ENCODE data around the gene NFU1. TPM values are rescaled to one million over a fixed set of nuclear protein-coding genes. Genes with fewer than 3 reads are reported as not detected.

NFU1 gene
- total RNA-seq, 3 donors from 2014 or later = 38.9 to 60.6 (median 47.2) TPM

GRCh38 chr2:69459936-69460335 lies 22.7 kb upstream of the NFU1 start:
- no peak for ATAC-seq

GRCh38 chr2:69456950-69457445 lies 19.8 kb upstream of the NFU1 start:
- no peak for DNase-seq
- H3K4me1 ChIP-seq (ENCODE audit: low read depth) = no peaks in the 10 kb centered on the region
- intact Hi-C loops (cut with DNase I, micrococcal nuclease) = no loop called here
- TF ChIP-seq CTCF (IDR thresholded peaks at IDR 0.05) = no peak
- H3K36me3 ChIP-seq (ENCODE audit: low read depth) = no peaks in the 10 kb centered on the region
- H3K9me3 ChIP-seq = no peaks in the 10 kb centered on the region
- ATAC-seq = no peak
- no peak overlapping the region for H3K4me3 ChIP-seq

More at GRCh38 chr2:69459936-69460335, 22.7 kb upstream of the NFU1 start:
- Histone ChIP-seq H3K9me3 (no peaks in the 10 kb centered on the region), H3K4me3 (no peak overlapping the region), H3K36me3 (ENCODE audit: low read depth) (no peaks in the 10 kb centered on the region), H3K4me1 (ENCODE audit: low read depth) (no peaks in the 10 kb centered on the region)
- intact Hi-C loops (cut with DNase I, micrococcal nuclease) = no loop called here
- no peak for TF ChIP-seq CTCF (IDR thresholded peaks at IDR 0.05)
- no peak for DNase-seq

GRCh38 chr2:69456154-69456553 lies 18.9 kb upstream of the NFU1 start:
- intact Hi-C loops (cut with DNase I, micrococcal nuclease) = no loop called here
- no peaks in the 10 kb centered on the region for H3K4me1 ChIP-seq (ENCODE audit: low read depth)
- H3K9me3 ChIP-seq = no peaks in the 10 kb centered on the region
- no peaks in the 10 kb centered on the region for H3K36me3 ChIP-seq (ENCODE audit: low read depth)
- ATAC-seq = no peak
- TF ChIP-seq CTCF (IDR thresholded peaks at IDR 0.05) = no peak
- no peak for DNase-seq
- H3K4me3 ChIP-seq = no peak overlapping the region

GRCh38 chr2:69454976-69455375 lies 17.7 kb upstream of the NFU1 start:
- Histone ChIP-seq H3K4me1 (ENCODE audit: low read depth) (no peaks in the 10 kb centered on the region), H3K9me3 (no peaks in the 10 kb centered on the region), H3K36me3 (ENCODE audit: low read depth) (no peaks in the 10 kb centered on the region), H3K4me3 (no peak overlapping the region)
- intact Hi-C loops (cut with DNase I, micrococcal nuclease) = no loop called here
- TF ChIP-seq CTCF (IDR thresholded peaks at IDR 0.05) = no peak
- DNase-seq = no peak
- ATAC-seq = peak; percentile 57

- DNase-seq (no peak), ATAC-seq (no peak)
- H3K36me3 ChIP-seq (ENCODE audit: low read depth) = no peaks in the 10 kb centered on the region
- no peaks in the 10 kb centered on the region for H3K4me1 ChIP-seq (ENCODE audit: low read depth)
- TF ChIP-seq CTCF (IDR thresholded peaks at IDR 0.05) = no peak
- H3K9me3 ChIP-seq = no peaks in the 10 kb centered on the region
- intact Hi-C loops (cut with DNase I, micrococcal nuclease) = no loop called here
- H3K4me3 ChIP-seq = no peak overlapping the region
Observed at GRCh38 chr2:69453475-69454129, 16.4 kb upstream of the NFU1 start.

Measured in mucosa of descending colon (tissue), 3 donors.